ENCODE data around the gene IGFLR1. TPM values are rescaled to one million over a fixed set of nuclear protein-coding genes. Genes with fewer than 3 reads are reported as not detected.

IGFLR1 gene
- total and polyA plus RNA-seq, 2 of the 4 experiments (the other 2 are of a cell fraction), result 0.72 to 2.7 TPM

DNA sequence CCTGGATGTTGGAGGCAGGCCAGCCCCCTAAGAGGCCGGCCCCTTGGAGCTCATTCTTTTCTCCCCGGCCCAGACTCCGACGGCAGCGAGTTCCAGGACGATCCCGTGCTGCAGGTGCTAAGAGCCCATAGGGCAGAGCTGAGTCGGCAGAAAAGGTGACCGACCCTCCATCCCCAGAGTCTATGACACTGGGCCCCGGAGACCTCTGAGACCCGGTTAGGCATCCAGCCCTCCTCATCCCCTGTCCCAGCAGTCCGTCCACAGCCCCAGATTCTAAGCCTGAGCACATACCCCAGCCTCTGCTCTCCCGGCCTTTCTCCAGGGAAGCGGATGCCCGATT is 25.8 kb upstream of the IGFLR1 start:
- 70% methylated on average over 3 of the region's 15 CpGs; no CpG with 5 or more reads in 1 of the 2 experiments for WGBS, 2 experiments (ENCODE audit: extremely low coverage in 2 of 2, insufficient read length in 1 of 2)
- dilution Hi-C loops (cut with HindIII; ENCODE audit: low sequenced_read_pairs, unreplicated experiment), result no loop called here
- Histone ChIP-seq H2AK5ac (ENCODE audit: low read depth, low read length) (no peak overlapping the region), H3K4me1 (ENCODE audit: control insufficient read depth, insufficient read depth, low read length) (no peaks in the 10 kb centered on the region), H4K91ac (ENCODE audit: insufficient read depth, low read depth, low read length) (no peak overlapping the region), H2AFZ (replicated peaks; ENCODE audit: low read length, poor library complexity) (no peak overlapping the region), H3K56ac (ENCODE audit: extremely low read depth, insufficient read depth, low read length) (no peak overlapping the region), H4K20me1 (ENCODE audit: insufficient read depth, low read length) (no peaks in the 10 kb centered on the region), H3K4ac (ENCODE audit: low read depth, low read length) (no peak overlapping the region), H2AK9ac (replicated peaks; ENCODE audit: low read depth, low read length, poor library complexity) (no peak overlapping the region), H3K9me3 (ENCODE audit: control insufficient read depth, insufficient read depth, low read length) (no peaks in the 10 kb centered on the region), H3K4me3 (ENCODE audit: insufficient read depth, low read depth, low read length) (no peak overlapping the region), H3K9ac (ENCODE audit: low read depth, low read length) (no peak overlapping the region), H3K14ac (replicated peaks; ENCODE audit: low read depth, low read length) (no peak overlapping the region), H3K27me3 (ENCODE audit: control insufficient read depth, insufficient read depth, low read length) (no peaks in the 10 kb centered on the region), H3K27ac (ENCODE audit: insufficient read depth, low read length) (no peak overlapping the region), H3K23ac (ENCODE audit: low read depth, low read length) (no peak overlapping the region), H2BK120ac (ENCODE audit: low read depth, low read length) (no peak overlapping the region), H4K8ac (ENCODE audit: low read depth in 2 of 2, low read length in 2 of 2) (no peak overlapping the region), H3K79me1 (ENCODE audit: low read depth in 1 of 2, low read length in 2 of 2) (no peaks in the 10 kb centered on the region), H4K5ac (ENCODE audit: low read depth, low read length) (no peak overlapping the region), H2BK15ac (ENCODE audit: low read depth, low read length) (no peak overlapping the region), H3K18ac (ENCODE audit: low read depth, low read length) (no peak overlapping the region), H2BK5ac (ENCODE audit: low read depth, low read length, poor library complexity, severe bottlenecking) (no peak overlapping the region), H3K36me3 (ENCODE audit: control insufficient read depth, insufficient read depth, low read length) (peaks cover 20% of the 10 kb centered on the region), H3K9me1 (ENCODE audit: insufficient read depth, low read length) (no peaks in the 10 kb centered on the region), H3K4me2 (ENCODE audit: low read depth, low read length) (no peak overlapping the region), H2BK20ac (ENCODE audit: low read depth, low read length) (no peak overlapping the region)
- no peak for ATAC-seq (ENCODE audit: low read depth)
- in situ Hi-C loops (cut with MboI; ENCODE audit: low sequenced_read_pairs), result no loop called here
- DNase-seq, result no peak
- TF ChIP-seq, protein P1, sequence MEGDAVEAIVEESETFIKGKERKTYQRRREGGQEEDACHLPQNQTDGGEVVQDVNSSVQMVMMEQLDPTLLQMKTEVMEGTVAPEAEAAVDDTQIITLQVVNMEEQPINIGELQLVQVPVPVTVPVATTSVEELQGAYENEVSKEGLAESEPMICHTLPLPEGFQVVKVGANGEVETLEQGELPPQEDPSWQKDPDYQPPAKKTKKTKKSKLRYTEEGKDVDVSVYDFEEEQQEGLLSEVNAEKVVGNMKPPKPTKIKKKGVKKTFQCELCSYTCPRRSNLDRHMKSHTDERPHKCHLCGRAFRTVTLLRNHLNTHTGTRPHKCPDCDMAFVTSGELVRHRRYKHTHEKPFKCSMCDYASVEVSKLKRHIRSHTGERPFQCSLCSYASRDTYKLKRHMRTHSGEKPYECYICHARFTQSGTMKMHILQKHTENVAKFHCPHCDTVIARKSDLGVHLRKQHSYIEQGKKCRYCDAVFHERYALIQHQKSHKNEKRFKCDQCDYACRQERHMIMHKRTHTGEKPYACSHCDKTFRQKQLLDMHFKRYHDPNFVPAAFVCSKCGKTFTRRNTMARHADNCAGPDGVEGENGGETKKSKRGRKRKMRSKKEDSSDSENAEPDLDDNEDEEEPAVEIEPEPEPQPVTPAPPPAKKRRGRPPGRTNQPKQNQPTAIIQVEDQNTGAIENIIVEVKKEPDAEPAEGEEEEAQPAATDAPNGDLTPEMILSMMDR (conservative IDR thresholded peaks at IDR 0.05; ENCODE audit: low read depth, low read length), result no peak
- TF ChIP-seq MAFK (IDR thresholded peaks at IDR 0.05; ENCODE audit: low read depth, low read length), result peak; percentile 62
- CTCF ChIA-PET, result no interaction called here
- POLR2A ChIA-PET (ENCODE audit: unreplicated experiment), result no interaction called here
- intact Hi-C loops (cut with micrococcal nuclease), result no loop called here
- no TSS peak for BruUV-seq (replicated peaks)
